G401 (cell line): Measurements from ENCODE around the gene KRTAP4-12. TPM values are rescaled to one million over a fixed set of nuclear protein-coding genes. Genes with fewer than 3 reads are reported as not detected.
"Not testable (repeated sequence)": the region's sequence is repeated elsewhere in the genome, so short reads cannot be mapped to it uniquely, and the experiment has no call there.

Experiments used
- DNase-seq: peaks from one replicate; pipeline ENCODE4 v3.0.0-alpha.2; 2015; ENCODE audit warnings: low spot score
- in situ Hi-C: cut with HindIII; loops from 2 replicates; pipeline ENCODE4 v1.10.0; 2016; ENCODE audit warnings: low sequenced_read_pairs, mixed read lengths
- total RNA-seq: library from RNA; depleted of rRNA; stranded (reverse); fragments of >200 nt; shearing (Covaris generic); gene quantifications from 2 replicates; pipeline ENCODE4 v1.2.3, GENCODE V29; 2014

Gene KRTAP4-12
- total RNA-seq, 1 experiment from 2014 or later: not detected

DNA sequence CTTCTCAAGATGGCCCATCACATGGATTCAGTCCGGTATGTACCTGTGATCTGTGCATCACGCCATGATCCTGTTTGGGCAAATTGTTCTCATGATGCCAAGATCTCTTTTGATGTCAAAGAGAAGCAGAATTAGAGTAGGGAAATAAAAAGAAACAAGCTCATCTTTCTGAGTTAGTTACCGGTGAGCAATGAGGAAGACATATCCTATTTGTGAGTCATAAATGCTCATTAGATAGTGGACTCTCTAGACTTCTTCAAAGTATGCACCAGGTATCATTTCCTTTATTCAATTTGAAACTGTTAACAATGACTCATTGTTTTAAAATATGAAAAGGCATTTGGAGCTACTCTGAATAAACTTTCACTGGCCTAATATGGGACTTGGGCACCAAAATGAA is 8.0 kb upstream of the KRTAP4-12 start:
- in situ Hi-C loops: no loop called here
- DNase-seq: no peak

- no peak for DNase-seq
- in situ Hi-C loops: no loop called here
Measured at GRCh38 chr17:41127371-41127770, 3.4 kb upstream of the KRTAP4-12 start.

DNA sequence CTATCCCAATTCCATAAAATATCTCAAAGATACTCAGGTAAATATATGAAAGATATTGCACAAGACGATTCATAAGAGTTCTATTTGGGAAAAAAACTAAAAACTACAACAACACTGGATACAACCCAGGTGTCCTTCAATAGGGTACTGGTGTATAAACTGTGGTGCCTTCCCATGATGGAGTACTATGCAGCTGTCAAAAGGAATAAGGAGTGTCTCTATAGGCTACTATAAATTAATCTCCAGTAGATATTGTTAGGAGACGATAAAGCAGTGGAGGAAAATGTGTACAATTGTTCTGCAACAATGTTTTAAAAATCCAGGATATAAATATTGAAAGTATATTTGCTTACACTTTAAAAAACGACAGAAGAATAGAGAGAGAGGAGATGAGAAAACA is 2.4 kb upstream of the KRTAP4-12 start:
- in situ Hi-C loops: no loop called here
- no peak for DNase-seq

- in situ Hi-C loops: no loop called here
- no peak for DNase-seq
Measured at GRCh38 chr17:41125064-41125463, 1.1 kb upstream of the KRTAP4-12 start.

GRCh38 chr17:41123292-41123990 is 541 bp downstream of the KRTAP4-12 start:
- in situ Hi-C loops, DNase-seq: not testable (repeated sequence)

DNA sequence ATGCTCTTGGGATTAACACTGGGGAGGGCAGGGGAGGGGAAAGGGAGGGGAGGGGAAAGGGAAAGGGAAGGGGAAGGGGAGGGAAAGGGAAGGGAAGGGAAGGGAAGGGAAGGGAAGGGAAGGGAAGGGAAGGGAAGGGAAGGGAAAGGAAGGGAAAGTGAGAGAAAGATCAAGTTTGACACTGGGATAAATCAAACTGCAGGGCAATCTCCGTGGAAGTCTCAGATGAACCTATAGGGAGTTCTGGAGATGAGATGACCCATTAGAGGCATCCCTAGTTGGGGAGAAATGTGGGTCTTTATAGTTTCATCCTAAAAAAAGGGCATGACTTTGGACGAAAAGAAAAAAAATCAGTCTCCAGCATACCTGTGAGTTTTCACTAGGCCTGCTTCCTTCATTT is 2.2 kb downstream of the KRTAP4-12 start:
- in situ Hi-C loops: no loop called here
- DNase-seq: no peak

DNA sequence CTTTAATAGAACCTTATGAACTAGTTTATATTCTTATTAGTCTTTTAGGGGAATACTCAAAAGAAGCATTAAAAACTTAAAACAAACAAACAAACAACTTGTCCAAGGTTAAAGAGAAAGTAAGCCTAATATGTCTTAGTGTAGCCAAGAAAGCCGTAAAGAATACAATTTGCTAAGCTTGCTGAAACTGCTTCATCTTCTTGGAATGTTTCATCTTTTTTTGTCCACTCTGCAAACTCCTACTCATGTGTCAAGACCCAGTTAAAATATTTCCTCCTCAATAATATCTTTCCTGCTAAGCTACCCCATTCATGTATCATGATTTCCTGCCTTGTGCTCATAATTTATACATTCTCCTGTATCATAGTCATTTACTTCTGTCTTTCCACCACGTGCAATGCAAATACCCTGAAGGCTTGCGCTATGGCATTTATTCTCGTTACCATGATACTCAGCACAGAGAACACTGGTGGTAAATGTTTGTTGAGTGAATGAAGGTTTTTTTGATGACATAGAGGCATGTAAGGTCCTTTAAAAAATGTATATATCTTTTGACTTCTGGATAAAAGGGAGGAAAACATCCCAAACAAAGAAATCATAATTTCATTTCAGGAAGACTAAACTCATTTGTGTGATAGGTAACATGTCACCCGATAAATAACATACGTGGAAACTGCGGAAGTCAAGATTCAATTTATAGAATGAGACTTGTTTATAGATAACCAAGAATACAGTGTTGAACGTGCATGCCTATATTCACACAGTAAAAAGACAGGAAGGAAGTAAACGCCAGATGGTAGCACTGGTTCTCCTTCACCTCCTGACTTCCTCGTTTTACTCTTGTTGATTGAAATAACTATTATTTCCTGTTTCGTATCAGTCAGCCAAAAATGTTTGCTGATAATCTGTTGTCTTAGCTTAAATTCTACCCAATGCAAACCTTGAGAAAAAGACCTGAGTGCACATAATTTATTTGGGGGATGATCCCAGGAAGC is 4.0 kb downstream of the KRTAP4-12 start:
- DNase-seq, in situ Hi-C loops: not testable (repeated sequence)

DNA sequence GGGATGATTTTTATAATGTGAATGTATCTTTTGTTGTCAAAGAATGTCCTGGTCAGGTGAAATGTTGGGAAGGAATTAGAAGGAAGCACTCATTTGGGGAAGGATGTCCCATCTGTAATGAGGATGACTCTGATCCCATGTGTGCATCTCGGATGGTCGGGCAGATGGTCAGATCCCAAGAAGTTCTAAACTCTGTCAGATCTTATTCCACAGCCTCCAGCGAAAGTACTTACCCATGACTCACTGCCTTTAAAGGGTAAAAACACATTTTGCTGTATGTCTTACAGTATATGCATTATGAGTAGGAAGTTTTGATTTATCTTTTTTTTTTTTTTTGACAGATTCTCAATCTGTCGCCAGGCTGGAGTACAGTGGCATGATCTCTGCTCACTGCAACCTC is 5.3 kb downstream of the KRTAP4-12 start:
- no peak for DNase-seq
- in situ Hi-C loops: no loop called here

DNA sequence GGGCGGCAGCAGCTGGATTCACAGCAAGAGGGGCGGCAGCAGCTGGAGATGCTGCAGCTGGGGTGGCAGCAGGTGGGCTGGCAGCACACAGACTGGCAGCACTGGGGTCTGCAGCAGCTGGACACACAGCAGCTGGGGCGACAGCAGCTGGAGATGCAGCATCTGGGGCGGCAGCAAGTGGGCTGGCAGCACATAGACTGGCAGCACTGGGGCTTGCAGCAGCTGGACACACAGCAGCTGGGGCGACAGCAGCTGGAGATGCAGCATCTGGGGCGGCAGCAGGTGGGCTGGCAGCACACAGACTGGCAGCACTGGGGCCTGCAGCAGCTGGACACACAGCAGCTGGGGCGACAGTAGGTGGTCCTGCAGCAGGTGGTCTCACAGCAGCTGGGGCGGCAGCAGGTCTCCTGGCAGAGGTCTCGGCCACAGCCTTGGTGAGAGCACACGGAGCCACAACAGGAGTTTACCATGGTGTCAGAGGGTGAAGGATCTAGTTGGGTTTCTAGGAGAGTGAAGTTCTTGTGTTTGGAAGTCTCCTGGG is 6.1 kb downstream of the KRTAP4-12 start, which contains the start of gene KRTAP4-11:
KRTAP4-11 (minus strand) TSS at position 528 of the 541 bp plus-strand sequence; CDS start at position 470, 58 bp downstream.
- DNase-seq, in situ Hi-C loops: not testable (repeated sequence)

- in situ Hi-C loops: no loop called here
- DNase-seq: no peak
Measured at GRCh38 chr17:41116297-41116696, 7.7 kb downstream of the KRTAP4-12 start.

DNA sequence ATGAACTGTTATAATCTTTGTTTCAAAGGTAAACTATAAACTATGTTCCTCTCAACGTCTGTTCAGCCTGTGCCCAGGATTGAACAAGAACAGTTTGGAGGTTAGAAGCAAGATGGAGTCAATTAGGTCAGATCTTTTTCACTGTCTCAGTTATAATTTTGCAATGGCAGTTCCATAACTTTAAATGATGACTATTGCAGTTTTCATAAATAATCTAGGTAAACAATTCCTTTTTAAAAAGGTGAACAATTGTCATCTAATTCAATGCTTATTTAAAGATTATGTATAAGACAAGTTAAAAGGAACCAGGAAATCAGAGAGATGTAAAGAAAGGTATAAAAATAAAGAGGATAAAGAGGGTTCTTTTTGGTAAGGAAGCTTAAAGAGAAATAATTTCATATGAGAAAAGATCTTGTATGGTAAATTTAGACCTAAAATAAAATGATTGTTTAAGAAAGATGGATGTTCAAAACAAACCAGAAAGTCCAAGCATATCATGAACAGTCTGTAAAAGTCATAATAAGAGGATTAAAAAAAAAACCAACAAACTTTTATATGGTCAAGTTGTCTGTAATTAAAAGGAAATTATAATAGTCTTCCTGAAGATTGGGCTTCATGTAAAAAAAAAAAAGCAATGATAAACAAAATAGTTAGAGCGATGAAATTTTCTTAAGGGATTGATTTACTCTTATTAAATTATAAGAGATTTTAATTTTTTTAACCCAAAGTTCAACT is 12.7 kb downstream of the KRTAP4-12 start:
- in situ Hi-C loops: no loop called here
- no peak for DNase-seq

GRCh38 chr17:41108728-41109386 is 15.1 kb downstream of the KRTAP4-12 start:
- DNase-seq, in situ Hi-C loops: not testable (repeated sequence)

DNA sequence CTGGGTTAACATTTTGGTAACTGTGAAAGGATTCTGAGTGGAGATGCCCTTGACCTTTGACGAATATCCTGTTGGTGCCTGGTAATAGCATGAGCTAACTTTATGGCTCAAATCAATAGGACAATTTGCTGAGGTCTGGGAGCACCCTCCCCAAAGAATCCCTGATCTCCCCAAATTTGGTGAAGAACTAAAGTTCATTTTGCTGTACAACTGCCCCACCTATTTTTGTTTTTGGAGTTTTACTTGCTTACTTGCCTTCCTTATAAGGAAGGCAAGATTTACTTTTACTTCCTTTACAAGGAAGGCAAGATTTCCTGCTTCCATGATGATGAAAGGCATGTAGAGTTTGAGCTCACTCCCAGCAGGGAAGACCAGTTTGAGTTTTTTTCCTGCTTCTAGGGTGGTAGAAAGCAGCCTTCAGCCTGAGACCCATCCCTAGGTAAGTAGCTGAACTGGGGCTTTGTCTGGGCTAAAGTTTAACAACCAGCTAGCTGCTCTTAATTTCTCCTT is 16.0 kb downstream of the KRTAP4-12 start:
- in situ Hi-C loops: no loop called here
- DNase-seq: no peak

DNA sequence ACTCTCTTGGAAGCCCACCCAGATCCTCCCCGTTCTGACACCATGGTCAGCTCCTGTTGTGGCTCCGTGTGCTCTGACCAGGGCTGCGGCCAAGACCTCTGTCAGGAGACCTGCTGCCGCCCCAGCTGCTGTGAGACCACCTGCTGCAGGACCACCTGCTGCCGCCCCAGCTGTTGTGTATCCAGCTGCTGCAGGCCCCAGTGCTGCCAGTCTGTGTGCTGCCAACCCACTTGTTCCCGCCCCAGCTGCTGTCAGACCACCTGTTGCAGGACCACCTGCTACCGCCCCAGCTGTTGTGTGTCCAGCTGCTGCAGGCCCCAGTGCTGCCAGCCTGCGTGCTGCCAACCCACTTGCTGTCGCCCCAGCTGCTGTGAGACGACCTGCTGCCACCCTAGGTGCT is 18.6 kb downstream of the KRTAP4-12 start, which contains the start of gene KRTAP4-9:
KRTAP4-9 (plus strand) TSS at position 43 of the 400 bp plus-strand sequence; CDS start at position 43, 0 bp downstream.
- DNase-seq, in situ Hi-C loops: not testable (repeated sequence)

DNA sequence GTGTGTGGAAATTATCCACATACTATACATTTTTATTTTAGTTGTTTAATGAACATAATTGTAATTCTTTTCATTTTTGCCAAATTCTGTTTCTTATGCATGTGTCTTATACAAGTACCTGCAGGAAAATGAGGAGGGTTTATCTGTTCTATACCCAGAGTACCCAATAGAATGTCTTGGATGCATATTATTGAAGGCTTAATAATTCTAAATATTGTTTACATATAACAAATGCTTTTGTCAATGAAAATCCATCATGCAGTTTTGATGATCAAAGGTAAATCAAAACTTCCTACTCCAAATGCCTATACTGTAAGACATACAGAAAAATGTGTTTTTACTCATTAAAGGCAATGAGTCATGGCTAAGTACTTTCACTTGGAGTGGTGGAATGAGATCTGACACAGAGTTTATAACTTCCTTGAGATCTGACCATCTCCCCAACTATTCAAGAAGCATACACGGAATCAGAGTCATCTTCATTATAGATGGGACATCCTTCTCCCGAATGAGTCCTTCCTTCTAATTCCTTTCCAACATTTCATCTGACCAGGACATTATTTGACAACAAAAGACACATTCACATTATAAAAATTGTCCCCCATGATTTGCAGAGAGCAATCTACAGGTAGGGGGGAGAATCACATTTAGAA is 19.5 kb downstream of the KRTAP4-12 start:
- DNase-seq, in situ Hi-C loops: not testable (repeated sequence)

DNA sequence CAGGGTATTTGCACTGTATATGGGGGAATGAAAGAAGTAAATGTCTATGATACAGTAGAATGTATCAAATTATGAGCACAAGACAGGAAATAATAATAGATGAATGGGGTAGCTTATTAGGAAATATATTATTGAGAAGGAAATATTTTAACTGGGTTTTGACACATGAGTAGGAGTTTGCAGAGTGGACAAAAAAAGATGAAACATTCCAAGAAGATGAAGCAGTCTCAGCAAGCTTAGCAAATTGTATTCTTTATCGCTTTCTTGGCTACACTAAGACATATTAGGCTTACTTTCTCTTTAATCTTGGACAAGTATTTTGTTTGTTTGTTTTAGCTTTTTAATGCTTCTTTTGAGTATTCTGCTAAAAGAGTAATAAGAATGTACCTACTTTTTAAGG is 20.1 kb downstream of the KRTAP4-12 start:
- in situ Hi-C loops: no loop called here
- no peak for DNase-seq

- no peak for DNase-seq
- in situ Hi-C loops: no loop called here
Measured at GRCh38 chr17:41101586-41102259, 22.3 kb downstream of the KRTAP4-12 start, which contains the start of gene KRTAP4-16. Gene KRTAP4-16, minus strand, starts transcription at chr17:41102209. Its CDS starts 0 bp downstream, at chr17:41102209.
